ENCODE data around the gene FIBIN. TPM values are rescaled to one million over a fixed set of nuclear protein-coding genes. Genes with fewer than 3 reads are reported as not detected.
"Not testable (repeated sequence)": the region's sequence is repeated elsewhere in the genome, so short reads cannot be mapped to it uniquely, and the experiment has no call there.

The FIBIN gene
- total and polyA plus RNA-seq, 2 donors = 1.9 to 9.6 TPM

- peak overlapping the region in 1 of 2 donors; percentile 9 for H3K27ac ChIP-seq (ENCODE audit: low read depth in 1 of 2, low read length in 1 of 2)
- H3K9me3 ChIP-seq (ENCODE audit: control insufficient read depth in 2 of 2, insufficient read depth in 1 of 2, low read length in 1 of 2) = peaks cover 0 to 4% of the 10 kb centered on the region in 2 donors
- no peaks in the 10 kb centered on the region for H3K4me1 ChIP-seq (ENCODE audit: control insufficient read depth in 2 of 2, insufficient read depth in 2 of 2, low read length in 2 of 2)
- H3K36me3 ChIP-seq (ENCODE audit: control insufficient read depth in 2 of 2, insufficient read depth in 2 of 2, low read length in 1 of 2) = no peaks in the 10 kb centered on the region
- no peak for DNase-seq (ENCODE audit: low read depth in 6 of 9, low spot score in 9 of 9)
- no peak overlapping the region for H3K4me3 ChIP-seq (ENCODE audit: low read length in 2 of 2)
- no peaks in the 10 kb centered on the region for H3K27me3 ChIP-seq (ENCODE audit: control insufficient read depth in 2 of 2, insufficient read depth in 1 of 2, low read length in 1 of 2)
- 88% methylated on average over 1 of the region's 1 CpG for WGBS
Observed at GRCh38 chr11:26992031-26992541, 1.8 kb upstream of the FIBIN start.

- H3K36me3 ChIP-seq (ENCODE audit: control insufficient read depth in 2 of 2, insufficient read depth in 2 of 2, low read length in 1 of 2) = no peaks in the 10 kb centered on the region
- peaks cover 0 to 4% of the 10 kb centered on the region in 2 donors for H3K9me3 ChIP-seq (ENCODE audit: control insufficient read depth in 2 of 2, insufficient read depth in 1 of 2, low read length in 1 of 2)
- 77% methylated on average over 19 of the region's 19 CpGs for WGBS
- DNase-seq (ENCODE audit: low read depth in 6 of 9, low spot score in 9 of 9) = no peak
- peak overlapping the region in 1 of 2 donors; percentile 13 for H3K4me3 ChIP-seq (ENCODE audit: low read length in 2 of 2)
- no peaks in the 10 kb centered on the region for H3K27me3 ChIP-seq (ENCODE audit: control insufficient read depth in 2 of 2, insufficient read depth in 1 of 2, low read length in 1 of 2)
- no peaks in the 10 kb centered on the region for H3K4me1 ChIP-seq (ENCODE audit: control insufficient read depth in 2 of 2, insufficient read depth in 2 of 2, low read length in 2 of 2)
- H3K27ac ChIP-seq (ENCODE audit: low read depth in 1 of 2, low read length in 1 of 2) = no peak overlapping the region
Observed at GRCh38 chr11:26994631-26995095, 751 bp downstream of the FIBIN start.

GRCh38 chr11:26995701-26996460 lies 2.0 kb downstream of the FIBIN start:
- no peak overlapping the region for H3K27ac ChIP-seq (ENCODE audit: low read depth in 1 of 2, low read length in 1 of 2)
- H3K27me3 ChIP-seq (ENCODE audit: control insufficient read depth in 2 of 2, insufficient read depth in 1 of 2, low read length in 1 of 2) = no peaks in the 10 kb centered on the region
- 58% methylated on average over 1 of the region's 1 CpG for WGBS
- H3K9me3 ChIP-seq (ENCODE audit: control insufficient read depth in 2 of 2, insufficient read depth in 1 of 2, low read length in 1 of 2) = peaks cover 0 to 4% of the 10 kb centered on the region in 2 donors
- no peak overlapping the region for H3K4me3 ChIP-seq (ENCODE audit: low read length in 2 of 2)
- H3K4me1 ChIP-seq (ENCODE audit: control insufficient read depth in 2 of 2, insufficient read depth in 2 of 2, low read length in 2 of 2) = no peaks in the 10 kb centered on the region
- H3K36me3 ChIP-seq (ENCODE audit: control insufficient read depth in 2 of 2, insufficient read depth in 2 of 2, low read length in 1 of 2) = no peaks in the 10 kb centered on the region
- DNase-seq (ENCODE audit: low read depth in 6 of 9, low spot score in 9 of 9) = no peak

GRCh38 chr11:26997378-26997777 lies 3.5 kb downstream of the FIBIN start:
- Histone ChIP-seq H3K9me3 (ENCODE audit: control insufficient read depth in 2 of 2, insufficient read depth in 1 of 2, low read length in 1 of 2) (peaks cover 0 to 4% of the 10 kb centered on the region in 2 donors), H3K36me3 (ENCODE audit: control insufficient read depth in 2 of 2, insufficient read depth in 2 of 2, low read length in 1 of 2) (no peaks in the 10 kb centered on the region), H3K27me3 (ENCODE audit: control insufficient read depth in 2 of 2, insufficient read depth in 1 of 2, low read length in 1 of 2) (no peaks in the 10 kb centered on the region), H3K27ac (ENCODE audit: low read depth in 1 of 2, low read length in 1 of 2) (no peak overlapping the region), H3K4me1 (ENCODE audit: control insufficient read depth in 2 of 2, insufficient read depth in 2 of 2, low read length in 2 of 2) (no peaks in the 10 kb centered on the region), H3K4me3 (ENCODE audit: low read length in 2 of 2) (no peak overlapping the region)
- DNase-seq (ENCODE audit: low read depth in 6 of 9, low spot score in 9 of 9) = no peak
- WGBS = 69% methylated on average over 2 of the region's 2 CpGs

- H3K4me1 ChIP-seq (ENCODE audit: control insufficient read depth in 2 of 2, insufficient read depth in 2 of 2, low read length in 2 of 2); H3K36me3 ChIP-seq (ENCODE audit: control insufficient read depth in 2 of 2, insufficient read depth in 2 of 2, low read length in 1 of 2); H3K9me3 ChIP-seq (ENCODE audit: control insufficient read depth in 2 of 2, insufficient read depth in 1 of 2, low read length in 1 of 2); H3K4me3 ChIP-seq (ENCODE audit: low read length in 2 of 2); H3K27me3 ChIP-seq (ENCODE audit: control insufficient read depth in 2 of 2, insufficient read depth in 1 of 2, low read length in 1 of 2); DNase-seq (ENCODE audit: low read depth in 6 of 9, low spot score in 9 of 9); H3K27ac ChIP-seq (ENCODE audit: low read depth in 1 of 2, low read length in 1 of 2): not testable (repeated sequence)
- 89% methylated on average over 4 of the region's 4 CpGs for WGBS
Observed at GRCh38 chr11:27001136-27001730, 7.3 kb downstream of the FIBIN start.

GRCh38 chr11:27002431-27002830 lies 8.5 kb downstream of the FIBIN start:
- H3K4me1 ChIP-seq (ENCODE audit: control insufficient read depth in 2 of 2, insufficient read depth in 2 of 2, low read length in 2 of 2) = no peaks in the 10 kb centered on the region
- H3K27me3 ChIP-seq (ENCODE audit: control insufficient read depth in 2 of 2, insufficient read depth in 1 of 2, low read length in 1 of 2) = no peaks in the 10 kb centered on the region
- no peaks in the 10 kb centered on the region for H3K36me3 ChIP-seq (ENCODE audit: control insufficient read depth in 2 of 2, insufficient read depth in 2 of 2, low read length in 1 of 2)
- H3K4me3 ChIP-seq (ENCODE audit: low read length in 2 of 2) = no peak overlapping the region
- no peak overlapping the region for H3K27ac ChIP-seq (ENCODE audit: low read depth in 1 of 2, low read length in 1 of 2)
- DNase-seq (ENCODE audit: low read depth in 6 of 9, low spot score in 9 of 9) = no peak
- no peaks in the 10 kb centered on the region for H3K9me3 ChIP-seq (ENCODE audit: control insufficient read depth in 2 of 2, insufficient read depth in 1 of 2, low read length in 1 of 2)
- 80% methylated on average over 3 of the region's 3 CpGs for WGBS

GRCh38 chr11:27002838-27003237 lies 8.9 kb downstream of the FIBIN start:
- H3K27me3 ChIP-seq (ENCODE audit: control insufficient read depth in 2 of 2, insufficient read depth in 1 of 2, low read length in 1 of 2) = no peaks in the 10 kb centered on the region
- no peaks in the 10 kb centered on the region for H3K36me3 ChIP-seq (ENCODE audit: control insufficient read depth in 2 of 2, insufficient read depth in 2 of 2, low read length in 1 of 2)
- 45% methylated on average over 4 of the region's 4 CpGs for WGBS
- H3K4me1 ChIP-seq (ENCODE audit: control insufficient read depth in 2 of 2, insufficient read depth in 2 of 2, low read length in 2 of 2) = no peaks in the 10 kb centered on the region
- H3K27ac ChIP-seq (ENCODE audit: low read depth in 1 of 2, low read length in 1 of 2) = no peak overlapping the region
- DNase-seq (ENCODE audit: low read depth in 6 of 9, low spot score in 9 of 9) = no peak
- H3K4me3 ChIP-seq (ENCODE audit: low read length in 2 of 2) = no peak overlapping the region
- H3K9me3 ChIP-seq (ENCODE audit: control insufficient read depth in 2 of 2, insufficient read depth in 1 of 2, low read length in 1 of 2) = no peaks in the 10 kb centered on the region

GRCh38 chr11:27004103-27004502 lies 10.2 kb downstream of the FIBIN start:
- WGBS = 91% methylated on average over 2 of the region's 2 CpGs
- DNase-seq (ENCODE audit: low read depth in 6 of 9, low spot score in 9 of 9) = no peak

GRCh38 chr11:27008811-27009535 lies 15.1 kb downstream of the FIBIN start:
- Histone ChIP-seq H3K36me3 (ENCODE audit: control insufficient read depth in 2 of 2, insufficient read depth in 2 of 2, low read length in 1 of 2) (no peaks in the 10 kb centered on the region), H3K4me1 (ENCODE audit: control insufficient read depth in 2 of 2, insufficient read depth in 2 of 2, low read length in 2 of 2) (no peaks in the 10 kb centered on the region), H3K27ac (ENCODE audit: low read depth in 1 of 2, low read length in 1 of 2) (no peak overlapping the region), H3K27me3 (ENCODE audit: control insufficient read depth in 2 of 2, insufficient read depth in 1 of 2, low read length in 1 of 2) (no peaks in the 10 kb centered on the region), H3K9me3 (ENCODE audit: control insufficient read depth in 2 of 2, insufficient read depth in 1 of 2, low read length in 1 of 2) (no peaks in the 10 kb centered on the region), H3K4me3 (ENCODE audit: low read length in 2 of 2) (no peak overlapping the region)
- no peak for DNase-seq (ENCODE audit: low read depth in 6 of 9, low spot score in 9 of 9)

More at GRCh38 chr11:27004103-27004502, 10.2 kb downstream of the FIBIN start:
- Histone ChIP-seq H3K27me3 (ENCODE audit: control insufficient read depth in 2 of 2, insufficient read depth in 1 of 2, low read length in 1 of 2) (no peaks in the 10 kb centered on the region), H3K27ac (ENCODE audit: low read depth in 1 of 2, low read length in 1 of 2) (no peak overlapping the region), H3K9me3 (ENCODE audit: control insufficient read depth in 2 of 2, insufficient read depth in 1 of 2, low read length in 1 of 2) (no peaks in the 10 kb centered on the region), H3K4me1 (ENCODE audit: control insufficient read depth in 2 of 2, insufficient read depth in 2 of 2, low read length in 2 of 2) (no peaks in the 10 kb centered on the region), H3K4me3 (ENCODE audit: low read length in 2 of 2) (no peak overlapping the region), H3K36me3 (ENCODE audit: control insufficient read depth in 2 of 2, insufficient read depth in 2 of 2, low read length in 1 of 2) (no peaks in the 10 kb centered on the region)
